Activated CD4-positive, alpha-beta T cell treated with anti-CD3 and anti-CD28 coated beads, Interleukin-2, Interleukin-4, amounts not matched to agents 100 ng/mL and 50 ng/mL, durations not matched to agents 16 hours and 8 hours (primary cell): ENCODE measurements around the gene SFT2D2.
A peak's percentile ranks its signal among the peaks of the same experiment; 100 is the strongest.
"Not testable (repeated sequence)": the region's sequence is repeated elsewhere in the genome, so short reads cannot be mapped to it uniquely, and the experiment has no call there.

Experiments used
- DNase-seq: peaks from one replicate; pipeline ENCODE4 v3.0.0-alpha.2; 2020; ENCODE audit warnings: low spot score

The SFT2D2 gene

DNA sequence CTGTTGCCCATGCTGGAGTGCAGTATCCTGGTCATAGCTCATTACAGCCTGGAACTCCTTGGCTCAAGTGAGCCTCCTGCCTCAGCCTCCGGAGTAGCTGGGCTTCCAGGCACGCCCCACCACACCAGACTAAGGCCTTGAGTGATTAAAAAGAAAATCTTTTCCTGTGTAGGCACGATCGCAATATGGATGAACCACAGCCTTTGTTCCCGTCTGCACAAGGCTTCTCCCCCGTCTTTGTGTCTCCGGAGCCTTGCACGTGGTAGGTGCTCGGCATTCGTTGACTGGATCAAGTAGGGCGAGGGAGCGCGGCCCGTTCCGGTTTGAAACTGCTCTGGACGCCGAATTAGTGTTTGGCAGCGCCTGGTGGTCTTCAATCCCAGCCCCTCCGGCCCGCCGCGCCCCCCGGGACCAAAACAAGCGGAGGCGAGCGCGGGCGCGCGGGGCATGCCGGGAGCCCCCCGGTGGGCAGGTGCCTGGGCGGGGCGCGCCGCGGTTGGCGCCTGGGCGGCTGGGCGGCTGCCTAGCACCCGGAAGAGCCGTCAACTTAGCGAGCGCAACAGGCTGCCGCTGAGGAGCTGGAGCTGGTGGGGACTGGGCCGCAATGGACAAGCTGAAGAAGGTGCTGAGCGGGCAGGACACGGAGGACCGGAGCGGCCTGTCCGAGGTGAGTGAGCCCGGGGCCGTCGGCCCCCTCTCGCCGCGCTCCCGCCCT, at the start of gene SFT2D2:
TSS of gene SFT2D2 (plus strand) at position 529 of the 715 bp plus-strand sequence. CDS start at position 605, 76 bp downstream.
- peak; percentile 79 for DNase-seq

DNA sequence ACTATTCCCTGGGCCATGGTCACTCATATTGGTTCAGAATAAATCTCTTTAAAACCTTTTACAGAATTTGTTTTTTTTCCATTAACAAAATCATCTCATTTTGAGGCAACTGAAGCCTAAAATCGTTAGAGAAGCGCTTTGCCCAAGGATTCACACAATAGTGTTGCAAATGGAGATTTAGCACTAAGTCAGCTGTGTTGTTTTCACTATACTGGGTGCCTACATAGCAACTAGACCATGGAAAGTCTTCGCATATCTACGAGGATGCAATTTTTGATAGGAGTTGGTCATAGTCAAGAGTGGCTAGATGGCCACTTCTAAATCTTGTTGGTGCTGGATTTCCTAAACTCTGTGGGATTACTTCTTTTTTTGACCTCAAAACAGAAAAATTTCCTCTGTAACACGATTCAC, 47.6 kb upstream of the SFT2D2 start:
- DNase-seq = no peak

- DNase-seq = peak; percentile 97
These were observed 47.0 kb upstream of the SFT2D2 start, which contains the start of gene TIPRL for GRCh38 chr1:168178638-168179437. TIPRL (plus strand) TSS chr1:168178962; CDS start chr1:168179078, 116 bp downstream.

- no peak for DNase-seq
These were observed 46.2 kb upstream of the SFT2D2 start for GRCh38 chr1:168179438-168180147.

- DNase-seq = no peak
These were observed 45.7 kb upstream of the SFT2D2 start for GRCh38 chr1:168180148-168180524.

DNA sequence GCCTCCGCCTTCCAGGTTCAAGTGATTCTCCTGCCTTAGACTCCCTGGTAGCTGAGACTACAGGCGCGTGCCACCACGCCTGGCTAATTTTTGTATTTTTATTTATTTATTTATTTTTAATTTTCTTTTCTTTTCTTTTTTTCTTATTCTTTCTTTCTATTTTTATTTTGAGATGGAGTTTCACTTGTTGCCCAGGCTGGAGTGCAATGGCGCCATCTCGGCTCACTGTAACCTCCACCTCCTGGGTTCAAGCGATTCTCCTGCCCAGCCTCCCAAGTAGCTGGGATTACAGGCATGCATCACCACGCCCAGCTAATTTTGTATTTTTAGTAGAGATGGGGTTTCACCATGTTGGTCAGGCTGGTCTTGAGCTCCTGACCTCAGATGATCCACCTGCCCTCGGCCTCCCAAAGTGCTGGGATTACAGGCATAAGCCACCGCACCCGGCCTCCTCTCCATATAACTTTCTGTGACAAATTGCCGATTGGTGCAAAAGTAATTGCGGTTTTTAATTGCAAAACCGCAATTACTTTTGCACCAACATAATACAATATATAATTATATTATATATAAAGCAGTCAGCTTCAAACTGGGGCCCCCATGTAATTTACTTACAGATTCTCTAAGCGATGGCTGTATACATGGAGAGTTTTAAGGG, 44.6 kb upstream of the SFT2D2 start:
- not testable (repeated sequence) for DNase-seq

DNA sequence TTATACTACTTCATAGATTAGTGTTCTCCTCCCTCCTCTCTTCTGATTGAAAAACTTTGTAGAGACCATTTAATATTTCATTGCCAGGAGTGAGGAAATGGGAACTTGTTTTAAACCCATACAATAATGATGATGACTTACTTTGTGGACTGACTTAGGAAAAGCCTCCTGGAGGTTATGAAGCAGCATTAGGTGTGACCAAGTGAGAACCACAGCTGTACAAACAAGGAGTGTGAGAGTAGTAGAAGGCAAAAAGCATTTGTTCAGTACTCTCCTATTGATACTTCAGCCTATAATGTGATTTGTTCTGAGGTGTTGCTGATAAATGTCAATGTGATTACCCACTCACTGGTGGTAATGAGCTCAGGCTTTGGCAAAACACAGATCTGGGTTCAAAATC, 38.6 kb upstream of the SFT2D2 start:
- DNase-seq = no peak

DNA sequence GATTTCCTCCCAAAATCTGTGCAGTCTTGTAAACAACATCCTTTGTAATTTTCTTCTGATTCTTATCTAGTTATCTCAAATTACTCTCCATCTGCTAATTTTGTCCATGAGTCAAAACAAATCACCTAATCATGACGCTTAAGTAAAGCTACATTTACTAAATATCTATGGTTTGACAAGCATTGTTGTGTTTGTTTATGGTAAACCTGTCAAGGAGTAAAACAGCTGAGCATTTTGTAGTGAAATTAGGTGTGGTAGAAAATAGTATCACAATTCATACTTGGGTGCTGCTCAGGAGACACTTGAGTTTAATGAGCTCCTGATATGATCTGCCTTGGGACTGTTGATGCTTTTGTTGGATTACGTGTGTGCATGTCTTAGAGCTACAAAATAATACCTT, 35.4 kb upstream of the SFT2D2 start:
- no peak for DNase-seq

DNA sequence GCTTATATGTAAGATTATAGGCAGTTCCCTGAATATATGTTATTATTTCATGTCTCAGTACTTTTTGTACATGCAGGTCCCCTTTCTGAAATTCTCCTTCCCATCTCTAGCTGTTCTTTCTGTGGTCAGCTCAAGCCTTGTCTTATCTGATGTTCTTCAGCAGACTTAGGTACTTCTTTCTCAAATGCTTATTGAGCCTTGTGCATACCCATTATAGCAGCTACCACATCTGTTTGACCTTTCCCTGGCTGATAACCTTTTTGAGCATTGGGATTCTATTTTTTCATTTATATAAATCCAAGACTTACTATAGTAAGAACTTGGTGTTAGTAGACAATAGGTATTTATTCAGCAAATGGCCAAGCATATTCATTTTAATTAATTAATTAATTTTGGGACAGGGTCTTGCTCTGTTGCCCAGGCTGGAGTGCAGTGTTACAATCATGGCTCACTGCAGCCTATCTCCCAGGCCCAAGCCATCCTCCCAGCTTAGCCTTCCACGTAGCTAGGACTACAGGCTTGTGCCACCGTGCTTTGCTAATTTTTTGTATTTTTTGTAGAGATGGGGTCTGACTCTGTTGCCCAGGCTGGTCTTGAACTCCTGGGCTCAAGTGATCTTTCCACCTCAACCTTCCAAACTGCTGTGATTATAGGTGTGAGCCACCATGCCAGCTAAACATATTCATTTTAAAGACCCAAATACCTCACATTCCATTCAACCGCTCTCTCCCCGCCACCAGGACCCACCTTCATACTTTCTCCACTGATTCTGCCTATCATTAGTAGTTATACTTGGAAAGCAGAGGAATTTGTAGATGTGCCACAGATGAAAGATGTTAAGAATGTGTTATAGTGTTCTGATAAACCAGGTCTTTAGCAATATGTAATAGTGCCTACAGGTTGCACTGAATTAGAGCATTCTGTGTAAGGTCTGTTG, 30.3 kb upstream of the SFT2D2 start:
- no peak for DNase-seq

GRCh38 chr1:168199056-168199455, 26.7 kb upstream of the SFT2D2 start:
- DNase-seq = no peak

DNA sequence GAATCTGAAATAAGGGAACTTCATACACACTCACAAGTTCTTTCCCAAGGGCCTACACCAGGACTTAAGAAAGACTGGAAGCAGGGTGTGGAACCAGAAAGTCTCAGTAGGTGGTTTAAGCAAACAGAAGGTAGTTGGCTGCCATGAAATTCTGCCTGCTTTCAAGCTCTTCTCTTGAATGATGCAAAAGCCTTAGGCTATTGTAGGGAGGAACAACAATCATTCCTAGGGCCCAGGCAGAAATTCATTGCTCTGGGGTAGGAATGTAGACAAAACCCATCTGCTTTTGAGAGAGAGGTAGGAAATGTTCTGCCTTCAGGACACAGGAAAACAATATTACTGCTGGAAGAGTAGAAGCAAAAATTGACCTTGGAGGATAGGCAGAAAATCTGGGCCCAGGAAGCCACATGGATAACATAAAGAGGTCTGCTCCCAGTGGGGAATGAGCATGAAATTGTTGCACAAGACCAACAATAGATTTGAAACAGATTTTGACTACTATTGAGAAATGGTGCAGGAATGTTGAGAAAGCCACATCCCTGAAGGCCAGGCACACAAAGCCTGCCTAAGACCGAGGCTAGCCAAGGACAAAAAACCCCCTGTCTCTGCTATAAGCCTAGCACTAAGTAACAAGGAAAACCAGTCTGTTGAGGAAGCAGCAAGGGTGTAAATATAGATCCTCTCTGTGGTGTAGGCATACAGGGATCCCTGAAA, 22.7 kb upstream of the SFT2D2 start:
- DNase-seq = no peak

- no peak for DNase-seq
These were observed 19.7 kb upstream of the SFT2D2 start for GRCh38 chr1:168206111-168206510.

- not testable (repeated sequence) for DNase-seq
These were observed 18.1 kb upstream of the SFT2D2 start for GRCh38 chr1:168207673-168208072.

DNA sequence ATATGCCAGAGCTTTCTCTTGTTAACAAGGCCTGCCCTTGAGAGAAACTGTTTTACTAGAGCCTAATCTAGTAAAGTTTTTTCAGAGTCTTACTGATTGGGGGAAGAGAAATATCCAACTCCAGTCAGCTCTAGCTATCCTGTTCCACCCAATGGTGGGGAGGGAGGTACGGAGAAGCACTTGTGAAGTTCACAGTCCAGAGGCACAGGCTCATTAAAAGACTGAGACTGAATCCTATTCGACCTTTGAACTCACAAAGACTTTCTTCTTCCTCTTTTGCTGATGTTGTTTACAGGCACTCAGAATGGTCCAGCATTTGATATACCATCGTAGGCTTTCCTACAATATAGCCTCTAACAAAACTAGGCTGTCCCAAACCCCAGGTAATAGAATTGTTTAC, 15.5 kb upstream of the SFT2D2 start:
- DNase-seq = no peak

- DNase-seq = no peak
These were observed 12.5 kb upstream of the SFT2D2 start for GRCh38 chr1:168213349-168213748.

GRCh38 chr1:168216171-168216570, 9.6 kb upstream of the SFT2D2 start:
- DNase-seq = no peak

DNA sequence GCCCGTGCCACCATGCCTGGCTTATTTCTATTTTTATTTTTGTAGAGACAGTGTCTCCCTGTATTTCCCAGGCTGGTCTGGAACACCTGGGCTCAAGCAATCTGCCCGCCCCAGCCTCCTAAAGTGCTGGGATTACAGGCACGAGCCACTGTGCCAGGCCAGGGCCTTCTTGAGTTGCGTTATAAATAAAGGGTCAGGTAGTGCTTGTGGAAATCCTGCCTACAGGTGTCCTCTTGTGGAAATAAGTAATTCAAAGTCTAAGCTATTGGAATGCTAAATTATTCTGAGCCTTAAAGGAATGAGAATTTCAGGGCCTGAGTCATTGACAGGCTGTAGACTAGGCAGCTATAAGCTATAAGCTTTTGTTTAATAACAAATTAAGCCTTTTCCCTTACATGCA, 8.1 kb upstream of the SFT2D2 start:
- no peak for DNase-seq

DNA sequence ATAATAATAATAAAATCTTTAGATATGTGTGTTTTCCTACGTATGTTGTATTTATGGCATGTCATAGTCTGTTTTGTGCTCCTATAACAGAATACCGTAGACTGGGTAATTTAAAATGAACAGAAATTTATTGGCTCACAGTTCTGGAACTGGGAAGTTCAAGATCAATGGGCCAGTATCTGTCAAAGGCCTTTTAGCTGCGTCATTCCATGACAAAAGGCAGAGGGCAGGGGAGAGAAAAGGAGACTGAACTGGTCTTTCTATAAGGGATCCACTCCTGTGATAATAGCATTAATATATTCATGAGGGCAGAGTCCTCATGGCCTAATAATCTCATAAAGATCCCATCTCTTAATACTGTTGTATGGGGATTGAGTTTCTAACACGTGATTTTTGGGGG, 7.1 kb upstream of the SFT2D2 start:
- no peak for DNase-seq

DNA sequence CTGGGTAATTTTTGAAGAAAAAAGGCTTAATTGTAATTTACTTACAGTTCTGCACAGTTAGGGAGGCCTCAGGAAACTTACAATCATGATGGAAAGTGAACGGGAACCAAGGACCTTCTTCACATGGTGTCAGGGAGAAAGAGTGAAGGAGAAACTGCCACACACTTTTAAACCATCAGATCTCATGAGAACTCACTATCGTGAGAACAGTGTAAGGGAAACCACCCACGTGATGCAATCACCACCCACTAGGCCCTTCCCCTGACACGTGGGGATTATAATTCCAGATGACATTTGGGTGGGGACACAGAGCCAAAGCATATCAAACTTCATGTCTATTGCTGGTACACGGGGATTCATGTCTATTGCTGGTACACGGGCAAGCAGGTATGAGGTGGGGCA, 5.3 kb upstream of the SFT2D2 start:
- no peak for DNase-seq

DNA sequence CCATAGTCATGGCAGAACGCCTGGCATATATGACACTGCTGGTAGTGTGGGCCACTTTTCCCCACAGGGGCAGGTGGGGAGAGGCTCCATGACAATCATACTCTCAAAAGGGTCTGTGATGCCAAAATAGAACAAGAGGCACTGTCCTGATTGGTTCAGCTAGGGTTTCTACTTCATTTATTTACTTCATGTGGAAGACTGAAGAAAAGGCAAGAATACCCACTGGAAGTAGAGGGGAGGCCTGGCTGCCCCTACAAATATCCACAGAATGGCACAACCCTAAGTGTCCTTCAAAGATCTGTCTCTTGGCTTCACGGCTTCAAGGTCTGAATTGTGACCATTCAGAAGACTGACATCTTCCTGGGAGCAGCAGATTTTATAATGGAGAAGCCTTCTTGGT, 4.5 kb upstream of the SFT2D2 start:
- DNase-seq = no peak
